NCI-H1105 treated with DMSO at 0.1 percent for 48 hours (cell line): ENCODE measurements around the gene CMTM3.
"Not testable (repeated sequence)": the region's sequence is repeated elsewhere in the genome, so short reads cannot be mapped to it uniquely, and the experiment has no call there.

Experiments used
- DNase-seq: peaks from one replicate; lab custom pipeline; 2025; lab: John Stamatoyannopoulos, UW

Gene CMTM3

GRCh38 chr16:66604376-66605176 lies at the start of gene CMTM3:
Gene CMTM3, plus strand, starts transcription at chr16:66604704. Its CDS starts 102 bp downstream, at chr16:66604806.
- peak; percentile 26 for DNase-seq

GRCh38 chr16:66560107-66560506 lies 44.4 kb upstream of the CMTM3 start:
- no peak for DNase-seq

- no peak for DNase-seq
Observed at GRCh38 chr16:66561381-66562080, 43.0 kb upstream of the CMTM3 start.

GRCh38 chr16:66562409-66562808 lies 42.1 kb upstream of the CMTM3 start:
- DNase-seq, result no peak

- DNase-seq, result no peak
Observed at GRCh38 chr16:66562986-66563385, 41.5 kb upstream of the CMTM3 start.

GRCh38 chr16:66563574-66564334 lies 40.8 kb upstream of the CMTM3 start:
- no peak for DNase-seq

- no peak for DNase-seq
Observed at GRCh38 chr16:66566051-66566901, 38.2 kb upstream of the CMTM3 start, which contains the start of gene CMTM1. Gene CMTM1, plus strand, starts transcription at chr16:66566439. Its CDS starts 75 bp downstream, at chr16:66566514.

GRCh38 chr16:66567270-66567669 lies 37.2 kb upstream of the CMTM3 start:
- DNase-seq, result not testable (repeated sequence)

- DNase-seq, result no peak
Observed at GRCh38 chr16:66568355-66568754, 36.1 kb upstream of the CMTM3 start.

- DNase-seq, result no peak
Observed at GRCh38 chr16:66569131-66569530, 35.4 kb upstream of the CMTM3 start.

GRCh38 chr16:66569827-66570405 lies 34.6 kb upstream of the CMTM3 start:
- DNase-seq, result no peak

- DNase-seq, result no peak
Observed at GRCh38 chr16:66572356-66572755, 32.1 kb upstream of the CMTM3 start.

- no peak for DNase-seq
Observed at GRCh38 chr16:66574081-66574480, 30.4 kb upstream of the CMTM3 start.

GRCh38 chr16:66574531-66574930 lies 30.0 kb upstream of the CMTM3 start:
- no peak for DNase-seq

GRCh38 chr16:66575060-66575459 lies 29.4 kb upstream of the CMTM3 start:
- no peak for DNase-seq

- no peak for DNase-seq
Observed at GRCh38 chr16:66576296-66576695, 28.2 kb upstream of the CMTM3 start.

GRCh38 chr16:66578651-66579531 lies 25.6 kb upstream of the CMTM3 start, which contains the start of gene CMTM2:
Gene CMTM2, plus strand, starts transcription at chr16:66579463. Its CDS starts 145 bp downstream, at chr16:66579608.
- DNase-seq, result no peak

GRCh38 chr16:66580605-66581209 lies 23.8 kb upstream of the CMTM3 start:
- no peak for DNase-seq

- no peak for DNase-seq
Observed at GRCh38 chr16:66581246-66581952, 23.1 kb upstream of the CMTM3 start.
